ENCODE data around the gene NBEA. TPM values are rescaled to one million over a fixed set of nuclear protein-coding genes. Genes with fewer than 3 reads are reported as not detected.

NBEA gene
- total RNA-seq, 1 donor from 2014 or later = 6.1 TPM

DNA sequence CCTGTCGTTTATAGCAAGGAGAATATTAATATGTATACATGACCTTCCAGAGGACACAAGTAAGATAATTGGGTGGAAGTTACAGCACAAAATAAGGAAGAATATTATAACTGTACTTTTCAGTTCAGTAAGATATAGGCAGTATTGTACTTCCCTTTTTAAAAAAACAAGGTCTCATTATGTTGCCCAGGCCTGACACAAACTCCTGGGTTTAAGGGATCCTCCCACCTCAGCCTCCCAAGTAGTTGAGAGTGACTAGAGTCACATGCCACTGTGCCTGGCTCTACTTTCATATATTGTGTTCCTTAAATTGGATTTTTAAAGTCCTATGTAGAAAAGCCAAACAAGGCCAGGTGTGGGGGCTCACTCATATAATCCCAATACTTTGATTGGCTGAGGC lies 553.9 kb downstream of the NBEA start:
- H3K4me3 ChIP-seq (ENCODE audit: low read depth, low read length) = no peak overlapping the region
- H3K36me3 ChIP-seq (ENCODE audit: control insufficient read depth, insufficient read depth, low read length) = no peaks in the 10 kb centered on the region
- TF ChIP-seq, protein P1, sequence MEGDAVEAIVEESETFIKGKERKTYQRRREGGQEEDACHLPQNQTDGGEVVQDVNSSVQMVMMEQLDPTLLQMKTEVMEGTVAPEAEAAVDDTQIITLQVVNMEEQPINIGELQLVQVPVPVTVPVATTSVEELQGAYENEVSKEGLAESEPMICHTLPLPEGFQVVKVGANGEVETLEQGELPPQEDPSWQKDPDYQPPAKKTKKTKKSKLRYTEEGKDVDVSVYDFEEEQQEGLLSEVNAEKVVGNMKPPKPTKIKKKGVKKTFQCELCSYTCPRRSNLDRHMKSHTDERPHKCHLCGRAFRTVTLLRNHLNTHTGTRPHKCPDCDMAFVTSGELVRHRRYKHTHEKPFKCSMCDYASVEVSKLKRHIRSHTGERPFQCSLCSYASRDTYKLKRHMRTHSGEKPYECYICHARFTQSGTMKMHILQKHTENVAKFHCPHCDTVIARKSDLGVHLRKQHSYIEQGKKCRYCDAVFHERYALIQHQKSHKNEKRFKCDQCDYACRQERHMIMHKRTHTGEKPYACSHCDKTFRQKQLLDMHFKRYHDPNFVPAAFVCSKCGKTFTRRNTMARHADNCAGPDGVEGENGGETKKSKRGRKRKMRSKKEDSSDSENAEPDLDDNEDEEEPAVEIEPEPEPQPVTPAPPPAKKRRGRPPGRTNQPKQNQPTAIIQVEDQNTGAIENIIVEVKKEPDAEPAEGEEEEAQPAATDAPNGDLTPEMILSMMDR (IDR thresholded peaks at IDR 0.05; ENCODE audit: insufficient read depth, low read length, poor library complexity, severe bottlenecking) = no peak
- no peak for DNase-seq (ENCODE audit: low read depth)
- H3K27me3 ChIP-seq (ENCODE audit: control insufficient read depth, insufficient read depth, low read length) = no peaks in the 10 kb centered on the region

DNA sequence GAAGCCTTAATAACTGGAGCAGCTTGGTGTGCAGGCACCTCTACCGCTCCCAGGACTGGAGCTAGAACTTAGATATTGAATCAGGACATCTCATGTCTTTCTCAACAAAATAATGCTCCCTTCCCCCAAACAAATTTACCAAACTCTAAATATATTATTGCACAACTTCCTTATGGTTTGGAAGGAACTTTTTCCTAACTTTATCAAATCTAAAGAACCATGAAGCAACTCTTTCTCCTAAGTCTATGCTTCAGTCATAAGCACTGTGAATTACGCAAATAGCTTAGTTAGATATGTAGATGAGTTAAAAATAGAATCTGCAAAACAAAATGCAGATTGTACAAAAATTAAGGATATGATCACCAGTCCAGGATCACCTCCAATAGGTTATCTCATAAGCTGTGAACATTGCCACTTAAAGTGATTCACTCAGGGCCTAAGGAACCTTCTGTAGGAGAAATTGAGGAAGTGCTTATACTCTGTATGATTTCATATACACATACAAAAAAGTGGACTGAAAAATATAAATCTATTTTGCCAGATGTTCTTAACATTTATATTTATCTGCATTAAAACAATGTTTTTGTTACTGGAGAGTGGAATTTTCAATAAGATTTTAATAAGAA lies 554.8 kb downstream of the NBEA start:
- TF ChIP-seq, protein P1 (IDR thresholded peaks at IDR 0.05; ENCODE audit: insufficient read depth, low read length, poor library complexity, severe bottlenecking) = no peak
- no peak for DNase-seq (ENCODE audit: low read depth)
- no peak overlapping the region for H3K4me3 ChIP-seq (ENCODE audit: low read depth, low read length)
- H3K36me3 ChIP-seq (ENCODE audit: control insufficient read depth, insufficient read depth, low read length) = no peaks in the 10 kb centered on the region
- H3K27me3 ChIP-seq (ENCODE audit: control insufficient read depth, insufficient read depth, low read length) = no peaks in the 10 kb centered on the region

DNA sequence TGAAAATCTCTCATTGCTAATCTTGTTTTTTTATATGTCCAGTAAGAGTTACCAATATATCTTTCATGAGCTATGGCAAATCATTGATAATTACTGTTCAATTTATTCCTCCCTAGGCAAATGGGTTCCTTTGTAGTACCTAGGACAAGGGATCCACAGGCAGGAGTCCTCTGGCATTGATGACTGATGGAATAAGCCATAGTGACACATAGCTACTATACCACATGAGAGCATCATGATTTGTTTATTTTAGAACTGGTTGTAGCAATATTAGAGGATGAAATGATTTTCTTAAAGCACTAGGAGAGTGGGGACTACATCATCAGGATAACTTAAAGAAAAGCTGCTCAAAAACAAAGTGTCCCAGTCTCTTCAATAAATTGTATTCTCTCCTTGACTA lies 556.2 kb downstream of the NBEA start:
- H3K4me3 ChIP-seq (ENCODE audit: low read depth, low read length) = no peak overlapping the region
- no peaks in the 10 kb centered on the region for H3K36me3 ChIP-seq (ENCODE audit: control insufficient read depth, insufficient read depth, low read length)
- DNase-seq (ENCODE audit: low read depth) = no peak
- H3K27me3 ChIP-seq (ENCODE audit: control insufficient read depth, insufficient read depth, low read length) = no peaks in the 10 kb centered on the region
- TF ChIP-seq, protein P1 (IDR thresholded peaks at IDR 0.05; ENCODE audit: insufficient read depth, low read length, poor library complexity, severe bottlenecking) = no peak

DNA sequence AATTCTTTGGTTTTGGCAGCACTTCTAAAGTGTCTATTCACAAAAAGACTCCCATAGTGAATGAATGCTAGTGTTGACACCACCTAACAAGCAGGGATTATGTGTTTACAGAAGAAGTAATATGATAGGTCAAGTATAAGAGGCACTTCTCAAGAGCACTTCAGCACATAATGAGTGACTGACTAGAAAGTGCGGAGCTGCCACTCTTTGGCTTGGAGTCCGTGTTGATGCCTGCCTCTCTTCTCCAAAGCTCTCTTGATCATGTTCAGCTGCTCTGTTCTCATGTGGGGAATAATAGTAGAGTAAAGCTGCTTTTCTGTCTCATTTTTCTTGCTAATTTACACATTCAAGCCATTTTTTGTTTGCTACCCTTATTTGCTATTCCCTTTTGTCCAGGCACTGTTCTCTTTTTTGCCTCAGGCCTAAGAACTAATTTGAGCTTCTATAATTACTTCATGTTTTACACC lies 557.2 kb downstream of the NBEA start:
- TF ChIP-seq, protein P1 (IDR thresholded peaks at IDR 0.05; ENCODE audit: insufficient read depth, low read length, poor library complexity, severe bottlenecking) = no peak
- Histone ChIP-seq H3K4me3 (ENCODE audit: low read depth, low read length) (no peak overlapping the region), H3K36me3 (ENCODE audit: control insufficient read depth, insufficient read depth, low read length) (no peaks in the 10 kb centered on the region), H3K27me3 (ENCODE audit: control insufficient read depth, insufficient read depth, low read length) (no peaks in the 10 kb centered on the region)
- DNase-seq (ENCODE audit: low read depth) = no peak

DNA sequence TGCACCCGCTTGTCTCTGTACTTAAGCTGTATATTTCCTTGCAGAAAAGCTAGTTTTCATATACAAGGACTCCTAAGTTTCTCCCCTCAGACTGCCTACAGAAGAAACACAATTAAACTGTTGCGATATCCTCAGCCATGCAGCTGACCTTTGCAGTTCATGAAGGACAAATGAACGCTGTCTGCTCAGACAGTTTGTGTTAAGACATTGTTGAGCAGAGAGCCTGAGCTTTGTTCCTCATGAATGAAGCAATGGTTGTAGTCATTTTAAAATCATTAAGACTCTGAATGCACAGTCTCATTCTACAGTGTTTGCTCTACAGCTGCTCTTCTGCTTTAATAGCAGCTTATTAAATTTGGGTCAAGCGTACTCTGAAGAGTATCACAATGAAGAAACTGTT lies 557.6 kb downstream of the NBEA start:
- no peak overlapping the region for H3K4me3 ChIP-seq (ENCODE audit: low read depth, low read length)
- no peaks in the 10 kb centered on the region for H3K36me3 ChIP-seq (ENCODE audit: control insufficient read depth, insufficient read depth, low read length)
- TF ChIP-seq, protein P1 (IDR thresholded peaks at IDR 0.05; ENCODE audit: insufficient read depth, low read length, poor library complexity, severe bottlenecking) = no peak
- no peak for DNase-seq (ENCODE audit: low read depth)
- no peaks in the 10 kb centered on the region for H3K27me3 ChIP-seq (ENCODE audit: control insufficient read depth, insufficient read depth, low read length)

DNA sequence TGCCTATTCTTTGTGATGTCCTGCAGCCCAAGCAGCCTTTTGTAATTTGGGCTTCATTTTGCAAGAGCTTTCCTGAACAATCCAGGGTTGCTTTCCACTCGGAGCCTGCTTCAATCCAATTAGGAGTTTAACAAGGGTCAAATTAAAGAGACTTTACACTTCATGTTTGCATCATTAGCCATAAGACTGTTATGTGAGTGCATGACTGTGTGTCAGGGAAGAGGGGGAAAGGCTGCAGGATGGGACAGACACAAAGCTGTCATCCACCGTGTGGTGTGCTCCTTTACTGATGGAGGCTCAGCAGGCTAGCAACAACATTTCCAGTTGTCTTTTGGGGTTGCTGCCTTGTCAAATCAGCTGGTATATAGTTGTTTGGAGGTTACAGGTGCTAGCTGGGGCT lies 558.1 kb downstream of the NBEA start:
- no peak overlapping the region for H3K4me3 ChIP-seq (ENCODE audit: low read depth, low read length)
- H3K27me3 ChIP-seq (ENCODE audit: control insufficient read depth, insufficient read depth, low read length) = no peaks in the 10 kb centered on the region
- TF ChIP-seq, protein P1 (IDR thresholded peaks at IDR 0.05; ENCODE audit: insufficient read depth, low read length, poor library complexity, severe bottlenecking) = no peak
- DNase-seq (ENCODE audit: low read depth) = no peak
- H3K36me3 ChIP-seq (ENCODE audit: control insufficient read depth, insufficient read depth, low read length) = no peaks in the 10 kb centered on the region

Data from kidney epithelial cell (primary cell).